Naive B cell (primary cell): ENCODE data around the gene TTC13. TPM values are rescaled to one million over a fixed set of nuclear protein-coding genes. Genes with fewer than 3 reads are reported as not detected.
A peak's percentile ranks its signal among the peaks of the same experiment; 100 is the strongest.
"Not testable (repeated sequence)": the region's sequence is repeated elsewhere in the genome, so short reads cannot be mapped to it uniquely, and the experiment has no call there.

Experiments
- ATAC-seq, 2 donors: fragments of 150-1000 bp; cut with Tn5 transposase; 2 replicates each; pipeline ENCODE4 v1.10.0; 2021; ENCODE audit warnings: low read depth in 2 of 2, mild to moderate bottlenecking in 2 of 2, moderate library complexity in 2 of 2
- DNase-seq: peaks from one replicate; pipeline ENCODE4 v3.0.0; 2022
- H3K27ac Mint-ChIP-seq, 6 donors: one replicate each; pipeline ENCODE4 v1.8.0; 2020 to 2022; ENCODE audit warnings: mild to moderate bottlenecking in 6 of 6, mixed read lengths in 6 of 6, moderate library complexity in 5 of 6, inconsistent platforms in 2 of 6
- H3K27me3 Mint-ChIP-seq, 3 donors: one replicate each; pipeline ENCODE4 v1.8.0; 2021 to 2022; ENCODE audit warnings: mixed read lengths in 3 of 3, mild to moderate bottlenecking in 1 of 3
- H3K36me3 Mint-ChIP-seq, 2 donors: one replicate each; pipeline ENCODE4 v1.8.0; 2020 to 2022; ENCODE audit warnings: mixed read lengths in 2 of 2, inconsistent platforms in 1 of 2, mild to moderate bottlenecking in 1 of 2
- H3K4me1 Mint-ChIP-seq, 3 donors: one replicate each; pipeline ENCODE4 v1.8.0; 2020 to 2022; ENCODE audit warnings: mixed read lengths in 3 of 3, inconsistent platforms in 1 of 3, mild to moderate bottlenecking in 1 of 3, moderate library complexity in 1 of 3
- H3K4me3 Mint-ChIP-seq, 8 donors: one replicate each; pipeline ENCODE4 v1.8.0; 2020 to 2022; ENCODE audit warnings: mild to moderate bottlenecking in 8 of 8, mixed read lengths in 8 of 8, moderate library complexity in 8 of 8, inconsistent platforms in 2 of 8
- H3K9me3 Mint-ChIP-seq, 7 donors: one replicate each; pipeline ENCODE4 v1.8.0; 2020 to 2022; ENCODE audit warnings: mixed read lengths in 7 of 7, mild to moderate bottlenecking in 5 of 7, inconsistent platforms in 2 of 7, moderate library complexity in 1 of 7
- polyA plus RNA-seq, 6 donors: library from polyadenylated mRNA; unstranded; fragments of 300-500 nt; fragmentation: Illumina TruSeq; gene quantifications; one replicate each; pipeline ENCODE4 v1.2.3, GENCODE V29; 2021; ENCODE audit warnings: low read depth in 6 of 6

Gene TTC13, protein sequence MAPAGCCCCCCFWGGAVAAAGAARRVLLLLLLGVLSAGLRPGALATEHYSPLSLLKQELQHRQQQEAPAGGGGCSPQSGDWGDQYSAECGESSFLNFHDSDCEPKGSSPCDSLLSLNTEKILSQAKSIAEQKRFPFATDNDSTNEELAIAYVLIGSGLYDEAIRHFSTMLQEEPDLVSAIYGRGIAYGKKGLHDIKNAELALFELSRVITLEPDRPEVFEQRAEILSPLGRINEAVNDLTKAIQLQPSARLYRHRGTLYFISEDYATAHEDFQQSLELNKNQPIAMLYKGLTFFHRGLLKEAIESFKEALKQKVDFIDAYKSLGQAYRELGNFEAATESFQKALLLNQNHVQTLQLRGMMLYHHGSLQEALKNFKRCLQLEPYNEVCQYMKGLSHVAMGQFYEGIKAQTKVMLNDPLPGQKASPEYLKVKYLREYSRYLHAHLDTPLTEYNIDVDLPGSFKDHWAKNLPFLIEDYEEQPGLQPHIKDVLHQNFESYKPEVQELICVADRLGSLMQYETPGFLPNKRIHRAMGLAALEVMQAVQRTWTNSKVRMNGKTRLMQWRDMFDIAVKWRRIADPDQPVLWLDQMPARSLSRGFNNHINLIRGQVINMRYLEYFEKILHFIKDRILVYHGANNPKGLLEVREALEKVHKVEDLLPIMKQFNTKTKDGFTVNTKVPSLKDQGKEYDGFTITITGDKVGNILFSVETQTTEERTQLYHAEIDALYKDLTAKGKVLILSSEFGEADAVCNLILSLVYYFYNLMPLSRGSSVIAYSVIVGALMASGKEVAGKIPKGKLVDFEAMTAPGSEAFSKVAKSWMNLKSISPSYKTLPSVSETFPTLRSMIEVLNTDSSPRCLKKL
- polyA plus RNA-seq, result 10 to 100 TPM in 3 of 6 donors, 1 to 10 TPM in 3; 3.4 to 14.6 (median 9.9) TPM

DNA sequence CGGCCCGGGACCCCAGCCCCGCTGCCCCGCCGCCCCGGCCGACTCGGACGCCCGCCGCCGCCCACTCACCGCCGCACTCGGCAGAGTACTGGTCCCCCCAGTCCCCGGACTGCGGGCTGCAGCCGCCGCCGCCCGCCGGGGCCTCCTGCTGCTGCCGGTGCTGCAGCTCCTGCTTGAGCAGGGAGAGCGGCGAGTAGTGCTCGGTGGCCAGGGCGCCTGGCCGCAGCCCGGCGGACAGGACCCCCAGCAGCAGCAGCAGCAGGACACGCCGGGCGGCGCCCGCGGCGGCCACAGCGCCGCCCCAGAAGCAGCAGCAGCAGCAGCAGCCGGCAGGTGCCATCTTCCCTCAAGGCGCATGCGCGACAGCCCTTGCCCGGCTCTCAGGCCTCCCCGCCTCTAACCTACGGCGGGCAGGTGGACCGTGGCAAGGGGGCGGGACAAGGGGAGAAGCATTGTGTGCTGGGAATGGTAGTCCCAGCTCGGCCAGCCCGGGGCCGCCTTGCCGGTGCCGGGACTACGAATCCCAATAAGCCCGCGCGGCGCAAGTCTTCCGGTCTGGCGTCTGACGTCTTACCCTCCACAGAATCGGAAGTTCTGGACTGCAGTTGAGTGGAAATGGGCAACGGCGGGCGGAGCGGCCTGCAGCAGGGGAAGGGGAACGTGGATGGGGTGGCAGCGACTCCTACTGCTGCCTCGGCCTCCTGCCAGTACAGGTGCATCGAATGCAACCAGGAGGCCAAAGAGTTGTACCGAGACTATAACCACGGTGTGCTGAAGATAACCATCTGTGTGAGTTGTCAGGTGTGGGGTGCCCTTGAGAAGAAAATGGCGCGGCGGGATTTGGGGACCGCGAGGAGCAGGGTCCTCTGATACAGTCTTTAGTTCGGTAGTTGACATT, at the start of gene TTC13, which contains the start of gene ARV1:
TTC13 (minus strand) TSS at position 371 of the 898 bp plus-strand sequence; CDS start at position 340, 31 bp downstream.
ARV1 (plus strand) TSS at position 604 of the 898 bp plus-strand sequence; CDS start at position 616, 12 bp downstream.
- Mint-ChIP-seq H3K36me3 (peaks cover 0 to 5% of the 10 kb centered on the region in 2 donors), H3K9me3 (no peaks in the 10 kb centered on the region), H3K27ac (peak within 1 kb of the TSS; percentile 97 to 99 (median 98)), H3K4me1 (peaks cover 35 to 36% (median 35%) of the 10 kb centered on the region in 3 donors), H3K4me3 (peak within 1 kb of the TSS in 7 of 8 donors; percentile 93 to 100 (median 98)), H3K27me3 (no peaks in the 10 kb centered on the region)
- ATAC-seq, result peak; percentile 88 to 89
- peak; percentile 99 for DNase-seq

DNA sequence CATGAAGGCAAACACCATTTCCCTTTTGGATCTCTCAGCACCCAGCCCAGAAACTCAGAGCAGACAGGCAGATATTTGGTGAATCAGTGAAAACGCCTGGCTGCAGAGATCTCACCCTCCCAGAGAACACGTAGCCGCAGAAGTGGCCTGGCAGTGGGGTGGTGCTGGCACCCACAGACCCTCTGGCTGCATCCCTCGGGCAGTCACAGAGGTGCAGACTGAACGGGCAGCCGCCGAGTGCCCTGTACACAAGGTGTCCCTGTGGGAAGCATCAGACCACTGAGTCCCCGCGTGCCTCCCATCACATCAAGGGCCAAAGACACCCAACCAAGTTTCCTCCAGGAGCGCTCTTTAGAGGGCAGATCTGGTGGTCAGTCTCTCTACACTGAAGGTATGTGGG, 49.3 kb upstream of the TTC13 start:
- H3K36me3 Mint-ChIP-seq, result no peaks in the 10 kb centered on the region
- DNase-seq, result no peak
- H3K27me3 Mint-ChIP-seq, result peaks cover 0 to 17% (median 5%) of the 10 kb centered on the region in 3 donors
- no peaks in the 10 kb centered on the region for H3K9me3 Mint-ChIP-seq
- H3K4me1 Mint-ChIP-seq, result peaks cover 14 to 28% (median 18%) of the 10 kb centered on the region in 3 donors
- no peak for ATAC-seq
- H3K27ac Mint-ChIP-seq, result no peak overlapping the region
- H3K4me3 Mint-ChIP-seq, result no peak overlapping the region

DNA sequence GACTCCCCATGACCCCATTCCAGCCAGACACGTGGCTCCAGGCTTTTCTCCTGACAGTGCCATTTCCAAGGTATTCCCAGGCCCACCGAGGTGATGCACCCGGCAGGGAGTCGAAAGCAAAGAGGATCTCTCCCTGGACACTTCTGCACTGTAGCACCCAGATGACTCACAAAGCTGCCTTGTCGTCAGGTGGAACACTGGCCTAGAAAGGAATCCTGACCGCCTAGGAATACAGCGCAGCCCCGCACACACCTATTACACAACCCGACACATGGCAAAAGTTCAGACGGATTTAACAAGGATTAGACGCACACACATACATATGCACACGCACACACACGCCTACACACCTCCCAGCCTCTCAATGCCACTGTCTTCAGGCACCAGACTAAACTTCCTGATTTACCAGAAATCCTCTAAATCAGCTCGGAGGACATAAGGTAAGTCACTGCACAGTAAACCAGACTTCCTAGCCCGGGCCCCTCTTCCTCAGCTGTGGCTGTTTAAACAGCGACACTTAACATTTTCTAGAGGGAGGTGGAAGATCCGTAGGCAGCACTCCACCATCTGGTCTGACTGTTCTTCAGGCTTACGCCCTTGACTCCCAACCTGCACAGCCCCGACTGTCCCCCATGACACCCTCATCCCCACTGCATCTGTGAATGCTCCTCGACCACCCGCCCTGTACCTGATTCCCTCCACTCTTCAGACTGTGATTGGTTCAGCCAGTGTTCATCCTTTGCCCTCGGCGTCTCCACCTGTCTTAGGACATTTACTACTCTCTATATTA, 48.7 kb upstream of the TTC13 start:
- H3K36me3 Mint-ChIP-seq, result no peaks in the 10 kb centered on the region
- ATAC-seq, result no peak
- no peak overlapping the region for H3K4me3 Mint-ChIP-seq
- peak overlapping the region in 2 of 6 donors; percentile 9 to 82 for H3K27ac Mint-ChIP-seq
- no peak for DNase-seq
- H3K4me1 Mint-ChIP-seq, result peaks cover 12 to 25% (median 14%) of the 10 kb centered on the region in 3 donors
- H3K9me3 Mint-ChIP-seq, result no peaks in the 10 kb centered on the region
- H3K27me3 Mint-ChIP-seq, result peaks cover 0 to 17% (median 5%) of the 10 kb centered on the region in 3 donors

DNA sequence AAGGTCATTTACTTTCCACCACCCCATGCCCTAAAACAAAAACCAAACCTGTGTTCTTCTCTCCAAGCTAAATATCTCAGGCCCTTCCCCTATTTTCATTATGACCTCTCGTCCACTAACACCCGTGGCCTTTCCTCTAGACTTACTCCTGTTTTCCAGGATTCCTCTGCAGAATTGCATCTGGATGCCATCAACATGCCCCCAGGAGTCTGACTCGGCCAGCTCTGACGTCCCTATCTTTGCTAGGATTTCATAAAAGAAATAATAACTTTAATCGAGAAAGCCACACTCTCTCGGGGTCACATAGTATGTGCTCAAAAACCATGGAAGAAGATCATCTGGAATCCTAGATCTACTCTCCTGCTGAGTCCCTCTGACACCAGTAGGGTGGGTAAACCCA, 47.9 kb upstream of the TTC13 start:
- no peak overlapping the region for H3K4me3 Mint-ChIP-seq

DNA sequence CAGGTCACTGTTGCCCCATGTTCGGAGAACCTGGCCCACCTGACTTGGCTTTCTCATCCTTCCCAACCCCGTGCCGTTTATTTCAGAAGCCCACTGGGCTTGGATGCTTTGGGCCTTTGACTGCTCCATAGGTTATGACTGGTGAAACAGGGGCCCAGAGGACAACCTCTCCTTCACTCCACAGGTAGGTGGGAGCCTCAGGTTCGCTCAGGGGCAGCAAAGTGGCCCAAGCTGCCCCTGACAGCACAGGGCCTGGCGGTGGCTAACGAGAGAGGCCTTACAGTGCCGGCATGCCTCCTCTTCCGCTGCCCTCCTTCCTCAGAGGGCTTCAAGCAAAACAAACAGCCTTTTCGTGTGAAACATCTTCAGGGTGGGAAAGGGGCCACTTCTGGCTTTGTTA, 44.5 kb upstream of the TTC13 start:
- Mint-ChIP-seq H3K4me1 (peaks cover 4 to 18% (median 8%) of the 10 kb centered on the region in 3 donors), H3K36me3 (peaks cover 0 to 10% of the 10 kb centered on the region in 2 donors), H3K9me3 (no peaks in the 10 kb centered on the region), H3K27me3 (peaks cover 0 to 11% (median 0%) of the 10 kb centered on the region in 3 donors), H3K27ac (no peak overlapping the region), H3K4me3 (no peak overlapping the region)
- DNase-seq (no peak), ATAC-seq (no peak)

More for the DNA sequence above, 47.9 kb upstream of the TTC13 start:
- H3K4me1 Mint-ChIP-seq, result peaks cover 10 to 25% (median 14%) of the 10 kb centered on the region in 3 donors
- ATAC-seq (no peak), DNase-seq (no peak)
- H3K27ac Mint-ChIP-seq, result peak overlapping the region in 1 of 6 donors; percentile 12
- H3K9me3 Mint-ChIP-seq, result no peaks in the 10 kb centered on the region
- H3K36me3 Mint-ChIP-seq, result peaks cover 0 to 5% of the 10 kb centered on the region in 2 donors
- H3K27me3 Mint-ChIP-seq, result peaks cover 0 to 17% (median 5%) of the 10 kb centered on the region in 3 donors

DNA sequence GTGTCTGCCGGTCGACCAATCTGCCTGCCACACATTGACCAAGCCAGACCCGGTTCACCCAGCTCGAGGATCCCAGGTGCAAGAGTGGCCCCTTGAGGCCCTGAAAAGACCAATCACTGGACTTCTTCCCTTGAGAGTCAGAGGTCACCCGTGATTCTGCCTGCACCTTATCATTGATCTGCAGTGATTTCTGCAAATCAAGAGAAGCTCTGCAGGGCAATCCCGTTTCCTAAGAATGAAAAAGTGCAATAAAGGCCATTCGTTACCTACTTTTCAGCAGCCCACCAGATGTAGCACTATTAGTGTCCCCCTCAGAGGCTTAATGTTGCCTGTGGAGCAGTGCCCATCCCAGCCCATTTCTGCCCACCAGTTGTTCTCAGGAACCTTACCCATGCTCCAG, 43.9 kb upstream of the TTC13 start:
- peaks cover 0 to 10% of the 10 kb centered on the region in 2 donors for H3K36me3 Mint-ChIP-seq
- H3K4me1 Mint-ChIP-seq, result peaks cover under 1 to 14% (median 2%) of the 10 kb centered on the region in 3 donors
- not testable (repeated sequence) for H3K27me3 Mint-ChIP-seq, H3K4me3 Mint-ChIP-seq, DNase-seq, ATAC-seq, H3K9me3 Mint-ChIP-seq, H3K27ac Mint-ChIP-seq

DNA sequence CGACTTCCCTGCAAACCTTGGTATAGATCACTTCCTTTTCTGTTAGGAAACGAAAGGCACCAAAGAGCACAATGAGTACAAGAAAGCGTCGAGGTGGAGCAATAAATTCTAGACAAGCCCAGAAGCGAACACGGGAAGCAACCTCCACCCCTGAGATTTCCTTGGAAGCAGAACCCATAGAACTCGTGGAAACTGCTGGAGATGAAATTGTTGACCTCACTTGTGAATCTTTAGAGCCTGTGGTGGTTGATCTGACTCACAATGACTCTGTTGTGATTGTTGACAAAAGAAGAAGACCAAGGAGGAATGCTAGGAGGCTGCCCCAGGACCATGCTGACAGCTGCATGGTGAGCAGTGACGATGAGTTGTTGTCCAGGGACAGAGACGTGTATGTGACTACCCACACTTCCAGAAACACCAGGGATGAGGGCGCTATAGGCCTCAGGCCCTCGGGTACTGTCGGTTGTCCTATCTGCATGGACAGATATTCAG, 42.9 kb upstream of the TTC13 start:
- ATAC-seq, result no peak
- H3K4me1 Mint-ChIP-seq, result peaks cover 0 to 9% (median 0%) of the 10 kb centered on the region in 3 donors
- H3K9me3 Mint-ChIP-seq, result no peaks in the 10 kb centered on the region
- peak overlapping the region in 1 of 6 donors; percentile 15 for H3K27ac Mint-ChIP-seq
- H3K27me3 Mint-ChIP-seq, result no peaks in the 10 kb centered on the region
- H3K36me3 Mint-ChIP-seq, result peaks cover 0 to 10% of the 10 kb centered on the region in 2 donors
- no peak overlapping the region for H3K4me3 Mint-ChIP-seq
- DNase-seq, result no peak

DNA sequence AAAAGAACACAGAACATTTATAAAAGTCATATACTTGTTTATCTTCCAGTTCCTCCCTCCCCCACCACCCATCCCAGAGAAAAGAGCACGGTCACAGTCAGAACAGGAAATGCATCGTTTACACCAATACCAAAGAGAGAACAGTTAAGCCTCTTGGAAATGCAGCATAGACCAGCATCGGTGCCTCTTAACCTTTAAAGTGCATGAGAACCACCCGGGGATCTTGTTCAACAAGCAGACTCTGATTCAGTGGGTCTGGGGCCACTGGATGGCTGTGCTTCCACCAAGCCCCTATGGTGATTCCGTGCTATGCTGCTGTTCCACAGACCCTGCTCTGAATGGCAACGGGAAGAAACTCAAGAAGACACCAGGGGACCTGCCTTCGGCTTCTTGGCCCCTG, 42.2 kb upstream of the TTC13 start:
- Mint-ChIP-seq H3K9me3 (no peaks in the 10 kb centered on the region), H3K4me1 (peaks cover 0 to 9% (median 0%) of the 10 kb centered on the region in 3 donors), H3K4me3 (peak overlapping the region in 2 of 8 donors; percentile 25 to 43), H3K27me3 (no peaks in the 10 kb centered on the region), H3K36me3 (peaks cover 0 to 10% of the 10 kb centered on the region in 2 donors), H3K27ac (peak overlapping the region in 2 of 6 donors; percentile 57 to 67)
- ATAC-seq (no peak), DNase-seq (no peak)

DNA sequence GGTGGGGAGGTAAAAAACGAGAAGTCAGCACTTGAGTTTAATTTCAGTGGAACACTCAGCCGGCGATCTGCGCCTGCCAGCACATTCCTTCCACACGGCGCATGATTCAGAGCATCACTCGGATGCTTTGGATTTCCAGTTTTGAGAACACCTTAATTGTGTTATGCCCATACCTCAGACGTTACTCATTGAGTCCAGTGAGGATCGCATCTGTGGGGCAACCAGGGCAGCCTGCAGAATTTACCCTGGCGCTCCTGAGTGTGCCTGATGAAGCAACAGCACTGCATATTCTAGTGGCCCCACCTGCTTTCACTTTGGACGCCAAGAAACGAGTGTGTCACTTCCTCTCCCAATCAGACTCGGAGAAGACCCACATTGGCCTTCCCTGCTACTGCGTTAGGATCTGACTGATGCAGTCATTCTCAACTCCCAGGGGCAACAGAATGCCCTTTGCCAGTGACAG, 41.5 kb upstream of the TTC13 start:
- Mint-ChIP-seq H3K27me3 (no peaks in the 10 kb centered on the region), H3K4me1 (peaks cover 0 to 9% (median 0%) of the 10 kb centered on the region in 3 donors), H3K9me3 (no peaks in the 10 kb centered on the region), H3K27ac (peak overlapping the region in 1 of 6 donors; percentile 56), H3K4me3 (peak overlapping the region; percentile 30 to 90 (median 70)), H3K36me3 (peaks cover 0 to 10% of the 10 kb centered on the region in 2 donors)
- ATAC-seq (peak in 1 of 2 donors; percentile 47), DNase-seq (no peak)

DNA sequence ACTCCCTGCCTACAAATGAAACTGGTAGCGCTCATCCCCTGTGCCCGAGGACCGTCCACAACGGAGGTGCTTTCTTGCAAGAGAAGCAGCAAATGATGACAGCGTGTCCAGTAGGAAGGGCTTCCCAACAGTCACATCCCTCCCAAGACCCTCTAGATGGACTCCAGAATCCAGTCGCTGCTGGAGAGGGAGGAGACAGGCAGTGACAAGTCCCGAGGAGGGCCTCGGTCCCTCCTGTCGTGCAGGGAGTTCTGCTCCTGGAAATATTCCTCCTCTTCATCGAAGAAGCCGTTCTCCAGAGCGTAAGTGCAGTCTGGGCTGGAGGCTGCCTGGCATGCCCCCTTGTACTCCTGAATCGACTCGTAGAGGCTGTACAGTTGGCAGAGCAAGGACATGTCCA, 41.0 kb upstream of the TTC13 start:
- Mint-ChIP-seq H3K27ac (no peak overlapping the region), H3K36me3 (peaks cover 0 to 10% of the 10 kb centered on the region in 2 donors), H3K4me1 (peaks cover 0 to 9% (median 0%) of the 10 kb centered on the region in 3 donors), H3K4me3 (peak overlapping the region in 3 of 8 donors; percentile 43 to 90 (median 72)), H3K9me3 (no peaks in the 10 kb centered on the region), H3K27me3 (no peaks in the 10 kb centered on the region)
- DNase-seq (no peak), ATAC-seq (no peak)

DNA sequence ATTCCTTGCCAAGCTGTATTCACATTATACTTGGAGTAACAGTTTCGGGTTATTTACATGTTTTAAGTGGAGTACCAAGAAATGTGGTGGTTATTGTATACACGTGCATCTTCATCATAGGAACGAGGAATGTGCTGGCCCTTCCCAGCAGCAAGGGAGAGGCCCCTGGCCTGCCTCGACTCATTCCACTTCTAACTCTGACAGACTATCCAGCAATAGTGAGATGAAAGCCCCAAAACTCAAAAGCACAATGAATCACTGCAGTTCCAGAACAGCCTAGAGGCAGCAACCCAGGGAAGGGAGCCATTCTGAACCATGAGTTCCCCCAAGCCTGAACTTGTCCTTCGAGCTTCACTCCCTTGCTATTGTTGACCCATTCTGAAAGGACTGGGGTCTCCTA, 38.3 kb upstream of the TTC13 start:
- no peaks in the 10 kb centered on the region for H3K9me3 Mint-ChIP-seq
- H3K4me3 Mint-ChIP-seq, result no peak overlapping the region
- H3K27ac Mint-ChIP-seq, result peak overlapping the region in 1 of 6 donors; percentile 38
- H3K4me1 Mint-ChIP-seq, result peaks cover 0 to 9% (median 0%) of the 10 kb centered on the region in 3 donors
- H3K36me3 Mint-ChIP-seq, result peaks cover 0 to 8% of the 10 kb centered on the region in 2 donors
- no peak for DNase-seq
- ATAC-seq, result no peak
- no peaks in the 10 kb centered on the region for H3K27me3 Mint-ChIP-seq
